MCF 10A (cell line): Measurements from ENCODE around the gene OXSR1. TPM values are rescaled to one million over a fixed set of nuclear protein-coding genes. Genes with fewer than 3 reads are reported as not detected.

Experiments used
- BruUV-seq: library from RNA; stranded (reverse); fragments of 400-500 nt; replicated peaks from 2 replicates; lab custom pipeline; 2021; lab: Mats Ljungman, UMichigan
- CTCF ChIA-PET: fragments of 300-600 bp; sonication (Branson Sonifier 250); formaldehyde crosslinking; extraction: SDS; loops from one replicate; lab custom pipeline; 2021; ENCODE audit warnings: antibody characterized with exemption, inconsistent platforms; lab: Yijun Ruan, JAX
- POLR2A ChIA-PET: fragments of 300-600, 350-650 bp; sonication (Branson Sonifier 250); formaldehyde crosslinking; extraction: SDS; loops from one replicate; lab custom pipeline; 2020; ENCODE audit warnings: antibody characterized with exemption, inconsistent platforms; lab: Yijun Ruan, JAX
- DNase-seq: peaks from one replicate; pipeline ENCODE4 v3.0.0-alpha.2; 2018; ENCODE audit not compliant: unreplicated experiment
- H3K27ac Mint-ChIP-seq: one replicate; pipeline ENCODE4 v1.8.0; 2022; ENCODE audit warnings: mild to moderate bottlenecking, low read depth, mixed read lengths; ENCODE audit not compliant: unreplicated experiment
- H3K27me3 Mint-ChIP-seq: one replicate; pipeline ENCODE4 v1.8.0; 2022; ENCODE audit warnings: mixed read lengths; ENCODE audit not compliant: insufficient read depth, unreplicated experiment
- H3K36me3 Mint-ChIP-seq: one replicate; pipeline ENCODE4 v1.8.0; 2022; ENCODE audit warnings: mild to moderate bottlenecking, moderate library complexity, mixed read lengths; ENCODE audit not compliant: insufficient read depth, unreplicated experiment
- H3K4me1 Mint-ChIP-seq: one replicate; pipeline ENCODE4 v1.8.0; 2022; ENCODE audit warnings: mixed read lengths; ENCODE audit not compliant: insufficient read depth, unreplicated experiment
- H3K4me3 Mint-ChIP-seq: one replicate; pipeline ENCODE4 v1.8.0; 2022; ENCODE audit warnings: mild to moderate bottlenecking, moderate library complexity, mixed read lengths; ENCODE audit not compliant: unreplicated experiment
- H3K9me3 Mint-ChIP-seq: one replicate; pipeline ENCODE4 v1.8.0; 2022; ENCODE audit warnings: mixed read lengths; ENCODE audit not compliant: unreplicated experiment
- CTCF ChIP-seq: fragments of 200-600 bp; IDR thresholded peaks from one replicate; pipeline ENCODE4 v1.8.0; 2022; ENCODE audit warnings: antibody characterized with exemption, mild to moderate bottlenecking; ENCODE audit not compliant: unreplicated experiment
- intact Hi-C: fragments of 100-400 bp; cut with micrococcal nuclease; formaldehyde crosslinking; loops from 2 replicates; pipeline ENCODE4 v1.14.1; 2022
- total RNA-seq: library from RNA; stranded (reverse); gene quantifications from 2 replicates; pipeline ENCODE4 v1.2.3, GENCODE V29; 2022

Gene OXSR1
- total RNA-seq, 1 experiment from 2014 or later = 75.5 TPM

- no peak overlapping the region for H3K4me3 Mint-ChIP-seq
- no peaks in the 10 kb centered on the region for H3K36me3 Mint-ChIP-seq
- peaks cover 24% of the 10 kb centered on the region for H3K4me1 Mint-ChIP-seq
- intact Hi-C loops = no loop called here
- no peaks in the 10 kb centered on the region for H3K27me3 Mint-ChIP-seq
- no peak overlapping the region for H3K27ac Mint-ChIP-seq
- peaks cover 13% of the 10 kb centered on the region for H3K9me3 Mint-ChIP-seq
- no TSS peak for BruUV-seq
- POLR2A ChIA-PET = interaction anchor here (8.1 kb wide), 1 partner anchor 12 kb away, joined by 199 read pairs; no protein-coding TSS in a partner anchor
- DNase-seq = no peak
- CTCF ChIA-PET = interaction anchor here (1.7 kb wide), 1 partner anchor 25 kb away, joined by 5 read pairs; no protein-coding TSS in a partner anchor
- no peak for TF ChIP-seq CTCF
These were observed 22.4 kb upstream of the OXSR1 start for GRCh38 chr3:38142959-38143358.

- no TSS peak for BruUV-seq
- peaks cover 20% of the 10 kb centered on the region for H3K4me1 Mint-ChIP-seq
- no peak overlapping the region for H3K27ac Mint-ChIP-seq
- ChIA-PET CTCF (interaction anchor here (1.7 kb wide), 1 partner anchor 25 kb away, joined by 5 read pairs; no protein-coding TSS in a partner anchor), POLR2A (interaction anchor here (0.6 to 8.1 kb wide), 2 partner anchors 12 to 54 kb away, joined by 3 to 199 read pairs; no protein-coding TSS in a partner anchor)
- H3K36me3 Mint-ChIP-seq = no peaks in the 10 kb centered on the region
- no peaks in the 10 kb centered on the region for H3K27me3 Mint-ChIP-seq
- intact Hi-C loops = no loop called here
- no peak for DNase-seq
- no peak overlapping the region for H3K4me3 Mint-ChIP-seq
- H3K9me3 Mint-ChIP-seq = peaks cover 13% of the 10 kb centered on the region
- no peak for TF ChIP-seq CTCF
These were observed 21.8 kb upstream of the OXSR1 start for GRCh38 chr3:38143511-38143910.

GRCh38 chr3:38146504-38146903, 18.8 kb upstream of the OXSR1 start:
- Mint-ChIP-seq H3K27me3 (no peaks in the 10 kb centered on the region), H3K36me3 (no peaks in the 10 kb centered on the region), H3K27ac (no peak overlapping the region), H3K4me3 (no peak overlapping the region), H3K9me3 (peaks cover 13% of the 10 kb centered on the region), H3K4me1 (peaks cover 11% of the 10 kb centered on the region)
- intact Hi-C loops = no loop called here
- ChIA-PET CTCF (no interaction called here), POLR2A (interaction anchor here (0.6 to 2.1 kb wide), 2 partner anchors 18 to 99 kb away, joined by 3 to 7 read pairs; partner anchors contain the start of gene OXSR1)
- no TSS peak for BruUV-seq
- DNase-seq = no peak
- TF ChIP-seq CTCF = no peak

GRCh38 chr3:38147421-38147820, 17.9 kb upstream of the OXSR1 start:
- H3K27ac Mint-ChIP-seq = no peak overlapping the region
- TF ChIP-seq CTCF = no peak
- H3K36me3 Mint-ChIP-seq = no peaks in the 10 kb centered on the region
- H3K9me3 Mint-ChIP-seq = peaks cover 13% of the 10 kb centered on the region
- H3K4me1 Mint-ChIP-seq = peaks cover 9% of the 10 kb centered on the region
- CTCF ChIA-PET = no interaction called here
- H3K4me3 Mint-ChIP-seq = no peak overlapping the region
- intact Hi-C loops = no loop called here
- no peaks in the 10 kb centered on the region for H3K27me3 Mint-ChIP-seq
- POLR2A ChIA-PET = interaction anchor here (0.6 to 2.1 kb wide), 2 partner anchors 17 to 98 kb away, joined by 3 to 7 read pairs; partner anchors contain the start of gene OXSR1
- no TSS peak for BruUV-seq
- DNase-seq = no peak
